GM21529 (cell line): ENCODE data around the gene WBP2.
A peak's percentile ranks its signal among the peaks of the same experiment; 100 is the strongest.
"Not testable (repeated sequence)": the region's sequence is repeated elsewhere in the genome, so short reads cannot be mapped to it uniquely, and the experiment has no call there.

Experiments
- ATAC-seq: cut with Tn5 transposase; IDR thresholded peaks from one replicate; pipeline ENCODE4 v1.9.1; 2021; ENCODE audit not compliant: unreplicated experiment

The WBP2 gene

DNA sequence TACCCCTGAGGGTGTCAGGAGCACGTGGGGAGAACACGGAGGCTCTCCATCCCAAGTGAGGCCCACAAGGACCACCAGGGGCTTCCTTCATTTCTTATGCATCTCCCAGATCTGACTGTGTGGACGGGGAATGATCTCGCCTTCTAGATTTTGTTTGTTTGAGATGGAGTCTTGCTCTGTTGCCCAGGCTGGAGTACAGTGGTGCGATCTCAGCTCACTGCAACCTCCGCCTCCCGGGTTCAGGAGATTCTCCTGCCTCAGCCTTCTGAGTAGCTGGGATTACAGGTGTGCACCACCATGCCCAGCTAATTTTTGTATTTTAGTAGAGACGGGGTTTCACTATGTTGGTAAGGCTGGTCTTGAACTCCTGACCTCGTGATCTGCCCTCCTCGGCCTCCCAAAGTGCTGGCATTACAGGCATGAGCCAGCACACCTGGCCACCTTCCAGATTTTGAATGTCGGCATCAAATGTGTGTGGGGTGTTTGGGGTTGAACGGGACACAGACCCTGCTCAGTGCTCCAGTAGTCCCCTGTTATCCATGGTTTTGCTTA lies 13.7 kb upstream of the WBP2 start:
- ATAC-seq, result not testable (repeated sequence)

GRCh38 chr17:75865404-75866188 lies 10.5 kb upstream of the WBP2 start:
- not testable (repeated sequence) for ATAC-seq

DNA sequence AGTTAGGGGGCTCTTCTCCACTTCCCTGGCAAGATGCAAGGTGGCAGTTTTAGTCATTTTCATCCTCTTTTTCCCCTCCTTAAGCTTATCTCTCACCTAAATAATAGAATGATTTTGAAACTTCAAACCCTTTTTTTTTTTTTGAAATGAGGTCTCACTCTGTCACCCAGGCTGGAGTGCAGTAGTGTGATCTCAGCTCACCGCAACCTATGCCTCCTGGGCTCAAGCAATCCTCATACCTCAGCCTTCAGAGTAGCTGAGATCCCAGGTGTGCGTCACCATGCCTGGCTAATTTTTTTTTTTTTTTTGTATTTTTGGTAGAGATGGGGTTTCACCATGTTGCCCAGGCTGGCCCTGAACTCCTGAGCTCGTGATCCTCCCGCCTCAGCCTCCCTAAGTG lies 9.8 kb upstream of the WBP2 start:
- peak; percentile 26 for ATAC-seq

DNA sequence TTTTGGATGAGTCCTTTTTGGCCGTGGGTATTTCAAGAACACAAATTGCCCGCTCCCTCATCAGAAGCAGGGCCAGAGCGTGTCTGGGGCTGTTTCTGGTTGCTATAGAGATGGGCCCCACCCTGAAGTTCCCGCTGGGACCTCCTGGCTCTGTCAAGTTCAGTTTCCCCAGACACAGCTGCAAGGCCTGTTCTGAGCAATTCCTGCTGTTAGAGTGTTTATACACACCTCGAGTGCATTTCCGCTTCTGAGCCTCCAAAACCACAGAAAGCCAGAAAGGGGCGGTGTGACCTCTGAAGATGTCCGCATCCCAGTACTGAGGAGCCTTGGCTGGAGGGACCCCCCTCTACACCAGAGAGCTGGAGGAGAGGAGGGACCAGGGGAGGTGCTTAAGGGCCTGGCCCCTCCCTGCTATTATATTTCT lies 9.3 kb upstream of the WBP2 start:
- ATAC-seq, result peak; percentile 89

DNA sequence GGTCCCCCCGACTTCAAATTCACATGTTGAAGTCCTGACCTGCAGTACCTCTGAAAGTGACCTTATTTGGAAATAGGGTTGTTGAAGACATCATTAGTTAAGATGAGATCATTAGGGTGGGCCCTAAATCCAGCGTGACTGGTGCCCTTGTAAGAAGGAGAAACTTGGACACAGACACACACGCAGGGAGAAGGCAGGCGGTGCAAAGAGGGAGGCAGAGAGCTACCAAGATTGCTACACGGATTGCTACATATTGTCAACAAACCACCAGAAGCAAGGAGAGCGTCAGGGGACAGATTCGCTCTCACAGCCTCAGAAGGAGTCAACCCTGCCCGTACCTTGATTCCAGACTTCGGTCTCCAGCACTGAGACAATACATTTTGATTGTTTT lies 6.8 kb upstream of the WBP2 start:
- ATAC-seq, result no peak

DNA sequence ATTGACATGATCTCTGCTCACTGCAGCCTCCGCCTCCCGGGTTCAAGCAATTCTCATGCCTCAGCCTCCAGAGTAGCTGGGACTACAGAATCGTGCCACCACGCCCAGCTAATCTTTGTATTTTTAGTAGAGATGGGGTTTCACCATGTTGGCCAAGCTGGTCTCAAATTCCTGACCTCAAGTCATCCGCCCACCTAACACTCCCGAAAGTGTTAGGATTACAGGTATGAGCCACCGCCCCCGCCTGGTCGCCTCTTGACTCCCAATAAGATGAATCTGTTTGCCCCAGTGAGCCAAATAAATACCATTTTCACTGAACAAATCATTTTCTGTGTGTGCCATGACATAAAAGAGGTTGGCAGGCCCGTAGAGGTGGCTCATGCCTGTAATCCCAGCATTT lies 4.2 kb upstream of the WBP2 start:
- not testable (repeated sequence) for ATAC-seq

GRCh38 chr17:75856062-75856756 lies 1.1 kb upstream of the WBP2 start:
- ATAC-seq, result no peak

- no peak for ATAC-seq
Measured at GRCh38 chr17:75854881-75855309, 240 bp downstream of the WBP2 start.

DNA sequence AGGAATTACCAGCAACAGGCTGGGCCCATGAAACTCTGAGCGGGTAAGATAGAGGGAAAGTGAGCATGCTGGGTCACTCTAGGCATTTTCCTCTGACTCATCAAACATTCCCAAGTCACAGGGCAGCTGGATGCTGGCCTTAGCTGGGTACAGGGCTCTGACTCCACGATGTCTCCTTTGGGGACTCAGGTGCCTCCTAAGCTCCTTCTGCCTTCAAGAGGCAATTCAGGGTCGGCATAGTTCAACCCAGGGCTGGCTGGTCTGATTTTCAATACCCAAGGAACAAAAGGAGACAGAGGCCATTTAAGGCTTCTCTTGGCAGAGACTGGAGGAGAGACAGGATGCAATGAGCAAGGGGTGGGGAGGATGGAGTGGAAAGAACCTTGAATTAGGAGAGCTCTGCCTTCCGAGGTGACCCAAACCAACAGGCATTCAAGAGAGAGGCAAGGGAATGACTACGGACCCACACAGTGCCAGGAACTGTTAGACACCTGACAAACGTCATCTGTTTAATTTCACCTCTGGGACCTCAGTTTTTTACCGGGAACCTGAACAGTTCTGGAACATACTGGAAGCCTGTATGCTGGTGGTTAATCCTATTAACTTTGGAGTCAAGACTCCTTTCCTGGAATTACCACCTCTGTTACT lies 910 bp downstream of the WBP2 start:
- no peak for ATAC-seq

DNA sequence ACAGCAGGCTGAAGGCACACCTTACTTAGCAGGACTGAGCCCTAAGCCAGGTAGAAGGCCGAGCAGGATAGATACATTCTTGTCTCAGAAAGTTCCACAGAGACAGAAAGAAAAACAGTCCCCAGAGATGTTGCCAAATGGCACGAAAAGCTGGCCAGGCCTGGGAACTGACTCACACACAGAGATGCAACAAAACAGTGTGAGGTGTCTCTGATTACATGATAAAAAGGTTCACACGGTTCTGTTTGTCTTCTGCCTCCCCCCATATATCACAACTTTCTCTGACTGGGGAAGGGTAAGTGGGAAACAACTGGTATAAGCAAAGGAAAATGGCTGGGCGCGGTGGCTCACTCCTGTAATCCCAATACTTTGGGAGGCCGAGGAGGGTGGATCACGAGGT lies 1.7 kb downstream of the WBP2 start:
- ATAC-seq, result no peak

DNA sequence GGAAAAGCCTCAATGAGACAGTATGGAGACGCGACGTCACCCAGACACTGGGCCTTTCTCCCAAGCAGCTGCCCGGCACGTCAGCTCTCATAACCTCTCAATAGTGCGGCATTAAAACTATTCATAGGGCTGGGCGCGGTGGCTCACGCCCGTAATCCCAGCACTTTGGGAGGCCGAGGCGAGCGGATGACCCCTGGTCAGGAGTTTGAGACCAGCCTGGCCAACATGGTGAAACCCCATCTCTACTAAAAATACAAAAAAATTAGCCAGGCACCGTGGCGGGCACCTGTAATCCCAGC lies 3.5 kb downstream of the WBP2 start:
- not testable (repeated sequence) for ATAC-seq

- no peak for ATAC-seq
Measured at GRCh38 chr17:75850928-75851692, 4.0 kb downstream of the WBP2 start.

- no peak for ATAC-seq
Measured at GRCh38 chr17:75849724-75850123, 5.4 kb downstream of the WBP2 start.

GRCh38 chr17:75849279-75849646 lies 5.9 kb downstream of the WBP2 start:
- ATAC-seq, result no peak

DNA sequence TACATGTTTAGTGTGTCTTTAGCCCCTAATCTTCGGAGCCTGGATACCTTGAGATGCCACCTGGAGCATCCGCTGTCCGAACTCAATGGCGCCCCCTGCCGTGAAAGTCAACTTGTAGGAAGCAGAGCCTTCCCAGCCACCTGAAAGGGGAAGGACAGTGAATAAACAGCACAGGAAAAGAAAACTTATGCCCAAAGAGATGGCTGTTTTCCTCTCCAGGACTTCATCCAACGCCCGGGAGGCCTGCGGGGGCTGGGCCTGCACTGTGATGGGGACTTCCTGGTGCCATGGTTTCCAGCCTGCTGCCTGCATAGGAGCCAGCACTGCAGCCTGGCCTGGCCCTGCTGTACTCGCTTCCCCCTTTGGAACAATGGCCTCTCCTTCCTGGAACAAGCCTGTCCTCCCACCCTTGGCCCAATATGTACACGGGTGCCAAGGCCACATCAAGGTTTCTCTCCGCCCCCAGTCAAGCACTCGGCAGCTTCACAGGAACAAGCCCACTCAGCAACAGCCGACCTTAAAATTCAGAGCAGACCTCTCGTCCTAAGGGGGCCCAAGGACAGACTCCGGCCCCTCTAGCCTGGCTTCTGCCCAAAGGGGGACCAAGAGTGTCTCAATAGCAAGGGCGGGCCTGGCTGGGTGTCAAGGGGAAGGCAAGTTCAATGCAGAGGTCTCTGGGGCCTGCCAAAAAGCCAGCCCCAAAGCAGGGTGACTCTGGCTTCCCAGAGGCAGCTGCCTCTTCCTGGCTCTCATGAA lies 6.4 kb downstream of the WBP2 start:
- ATAC-seq, result no peak

- no peak for ATAC-seq
Measured at GRCh38 chr17:75847614-75848522, 7.3 kb downstream of the WBP2 start.

DNA sequence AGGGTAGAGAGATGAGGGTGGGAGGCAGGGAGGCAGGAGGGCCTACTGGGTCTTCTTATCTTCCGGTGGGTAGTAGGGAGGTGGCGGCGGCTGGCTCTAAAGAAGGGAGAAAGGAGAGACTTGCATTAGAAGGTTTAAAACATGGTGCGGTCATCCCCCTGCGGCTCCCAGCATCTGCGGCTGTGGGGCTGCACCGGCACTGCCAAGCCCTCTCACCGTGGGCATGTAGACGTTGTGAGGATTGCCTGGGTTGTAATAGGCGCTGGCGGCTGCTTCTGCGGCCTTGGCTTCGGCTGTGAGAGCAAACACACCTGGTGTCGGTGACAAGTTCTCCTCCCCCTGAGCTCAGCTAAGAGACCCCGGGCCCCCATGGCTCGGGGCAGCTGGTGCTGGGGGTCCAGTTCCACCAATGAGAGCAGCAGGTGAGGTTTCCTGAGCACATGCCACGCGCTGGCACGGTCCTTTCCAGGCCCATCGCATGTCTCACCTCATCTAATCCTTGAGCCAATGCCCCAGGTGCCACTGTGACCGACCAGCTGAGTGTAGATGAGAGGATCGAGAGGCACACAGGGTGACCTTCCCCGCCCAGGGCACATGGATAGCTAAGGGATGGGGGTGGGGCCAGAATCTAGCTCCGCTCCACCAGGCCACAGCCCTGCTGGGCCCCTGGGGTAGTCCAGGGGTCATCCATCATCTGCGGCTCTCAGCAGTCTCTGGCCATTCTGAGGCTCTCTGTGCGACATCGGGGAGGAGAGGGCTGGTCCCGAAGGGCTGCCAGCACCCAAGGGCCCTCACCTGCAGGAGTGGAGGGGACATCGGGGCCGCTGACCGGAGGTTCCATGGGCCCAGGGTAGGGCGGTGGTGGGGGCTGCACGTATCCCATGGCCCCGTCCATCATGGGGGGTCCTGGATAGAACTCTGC lies 8.2 kb downstream of the WBP2 start:
- ATAC-seq, result no peak

GRCh38 chr17:75845933-75846691 lies 9.0 kb downstream of the WBP2 start:
- no peak for ATAC-seq
